ENCODE measurements around the gene COL17A1.

Gene COL17A1

GRCh38 chr10:104053201-104053600 is 32.5 kb downstream of the COL17A1 start:
- Histone ChIP-seq H3K9ac (ENCODE audit: low read depth, low read length) (no peak overlapping the region), H3K9me3 (ENCODE audit: control insufficient read depth, insufficient read depth, low read length) (no peaks in the 10 kb centered on the region), H3K4me1 (ENCODE audit: insufficient read depth, low read length) (peaks cover 12% of the 10 kb centered on the region), H3K36me3 (ENCODE audit: insufficient read depth, low read length) (no peaks in the 10 kb centered on the region)

- H3K9me3 ChIP-seq (ENCODE audit: control insufficient read depth, insufficient read depth, low read length), result no peaks in the 10 kb centered on the region
- no peak overlapping the region for H3K9ac ChIP-seq (ENCODE audit: low read depth, low read length)
- H3K4me1 ChIP-seq (ENCODE audit: insufficient read depth, low read length), result peaks cover 6% of the 10 kb centered on the region
- no peaks in the 10 kb centered on the region for H3K36me3 ChIP-seq (ENCODE audit: insufficient read depth, low read length)
Observed at GRCh38 chr10:104052431-104052830, 33.2 kb downstream of the COL17A1 start.

- H3K9ac ChIP-seq (ENCODE audit: low read depth, low read length), result no peak overlapping the region
- H3K9me3 ChIP-seq (ENCODE audit: control insufficient read depth, insufficient read depth, low read length), result no peaks in the 10 kb centered on the region
- no peaks in the 10 kb centered on the region for H3K36me3 ChIP-seq (ENCODE audit: insufficient read depth, low read length)
- peaks cover 3% of the 10 kb centered on the region for H3K4me1 ChIP-seq (ENCODE audit: insufficient read depth, low read length)
Observed at GRCh38 chr10:104049504-104050250, 36.0 kb downstream of the COL17A1 start.

GRCh38 chr10:104046651-104047050 is 39.0 kb downstream of the COL17A1 start:
- Histone ChIP-seq H3K36me3 (ENCODE audit: insufficient read depth, low read length) (no peaks in the 10 kb centered on the region), H3K9ac (ENCODE audit: low read depth, low read length) (no peak overlapping the region), H3K9me3 (ENCODE audit: control insufficient read depth, insufficient read depth, low read length) (no peaks in the 10 kb centered on the region), H3K4me1 (ENCODE audit: insufficient read depth, low read length) (no peaks in the 10 kb centered on the region; the same call in 1 of the 2 replicates)

GRCh38 chr10:104045151-104046089 is 40.3 kb downstream of the COL17A1 start:
- Histone ChIP-seq H3K4me1 (ENCODE audit: insufficient read depth, low read length) (no peaks in the 10 kb centered on the region; the same call in 1 of the 2 replicates), H3K36me3 (ENCODE audit: insufficient read depth, low read length) (no peaks in the 10 kb centered on the region), H3K9me3 (ENCODE audit: control insufficient read depth, insufficient read depth, low read length) (no peaks in the 10 kb centered on the region), H3K9ac (ENCODE audit: low read depth, low read length) (no peak overlapping the region)

- Histone ChIP-seq H3K4me1 (ENCODE audit: insufficient read depth, low read length) (no peaks in the 10 kb centered on the region; the same call in 1 of the 2 replicates), H3K9ac (ENCODE audit: low read depth, low read length) (no peak overlapping the region), H3K9me3 (ENCODE audit: control insufficient read depth, insufficient read depth, low read length) (no peaks in the 10 kb centered on the region), H3K36me3 (ENCODE audit: insufficient read depth, low read length) (no peaks in the 10 kb centered on the region)
Observed at GRCh38 chr10:104043854-104044253, 41.8 kb downstream of the COL17A1 start.

- Histone ChIP-seq H3K9ac (ENCODE audit: low read depth, low read length) (no peak overlapping the region), H3K9me3 (ENCODE audit: control insufficient read depth, insufficient read depth, low read length) (no peaks in the 10 kb centered on the region), H3K4me1 (ENCODE audit: insufficient read depth, low read length) (no peaks in the 10 kb centered on the region; the same call in 1 of the 2 replicates), H3K36me3 (ENCODE audit: insufficient read depth, low read length) (no peaks in the 10 kb centered on the region)
Observed at GRCh38 chr10:104043185-104043830, 42.4 kb downstream of the COL17A1 start.

- Histone ChIP-seq H3K9me3 (ENCODE audit: control insufficient read depth, insufficient read depth, low read length) (no peaks in the 10 kb centered on the region), H3K36me3 (ENCODE audit: insufficient read depth, low read length) (no peaks in the 10 kb centered on the region), H3K4me1 (ENCODE audit: insufficient read depth, low read length) (no peaks in the 10 kb centered on the region; the same call in 1 of the 2 replicates), H3K9ac (ENCODE audit: low read depth, low read length) (no peak overlapping the region)
Observed at GRCh38 chr10:104041891-104042535, 43.7 kb downstream of the COL17A1 start.

GRCh38 chr10:104040862-104041789 is 44.6 kb downstream of the COL17A1 start:
- Histone ChIP-seq H3K4me1 (ENCODE audit: insufficient read depth, low read length) (no peaks in the 10 kb centered on the region; the same call in 1 of the 2 replicates), H3K9me3 (ENCODE audit: control insufficient read depth, insufficient read depth, low read length) (no peaks in the 10 kb centered on the region), H3K36me3 (ENCODE audit: insufficient read depth, low read length) (no peaks in the 10 kb centered on the region), H3K9ac (ENCODE audit: low read depth, low read length) (no peak overlapping the region)

GRCh38 chr10:104040382-104040781 is 45.3 kb downstream of the COL17A1 start:
- Histone ChIP-seq H3K9ac (ENCODE audit: low read depth, low read length) (no peak overlapping the region), H3K9me3 (ENCODE audit: control insufficient read depth, insufficient read depth, low read length) (no peaks in the 10 kb centered on the region), H3K36me3 (ENCODE audit: insufficient read depth, low read length) (no peaks in the 10 kb centered on the region), H3K4me1 (ENCODE audit: insufficient read depth, low read length) (no peaks in the 10 kb centered on the region)

GRCh38 chr10:104038958-104039752 is 46.5 kb downstream of the COL17A1 start:
- H3K36me3 ChIP-seq (ENCODE audit: insufficient read depth, low read length), result no peaks in the 10 kb centered on the region
- no peaks in the 10 kb centered on the region for H3K4me1 ChIP-seq (ENCODE audit: insufficient read depth, low read length)
- H3K9me3 ChIP-seq (ENCODE audit: control insufficient read depth, insufficient read depth, low read length), result no peaks in the 10 kb centered on the region

GRCh38 chr10:104038537-104038936 is 47.1 kb downstream of the COL17A1 start:
- Histone ChIP-seq H3K9me3 (ENCODE audit: control insufficient read depth, insufficient read depth, low read length) (no peaks in the 10 kb centered on the region), H3K9ac (ENCODE audit: low read depth, low read length) (no peak overlapping the region), H3K4me1 (ENCODE audit: insufficient read depth, low read length) (no peaks in the 10 kb centered on the region; the same call in 1 of the 2 replicates)

More at GRCh38 chr10:104038958-104039752, 46.5 kb downstream of the COL17A1 start:
- no peak overlapping the region for H3K9ac ChIP-seq (ENCODE audit: low read depth, low read length)

More at GRCh38 chr10:104038537-104038936, 47.1 kb downstream of the COL17A1 start:
- H3K36me3 ChIP-seq (ENCODE audit: insufficient read depth, low read length), result no peaks in the 10 kb centered on the region
